HG03558 (cell line): Measurements from ENCODE around the gene NQO2.
"Not testable (repeated sequence)": the region's sequence is repeated elsewhere in the genome, so short reads cannot be mapped to it uniquely, and the experiment has no call there.

Source experiments
- ATAC-seq: cut with Tn5 transposase; IDR thresholded peaks from one replicate; pipeline ENCODE4 v1.9.1; 2021; ENCODE audit warnings: moderate number of reproducible peaks; ENCODE audit not compliant: unreplicated experiment; ENCODE audit errors: extremely low read depth

The NQO2 gene

DNA sequence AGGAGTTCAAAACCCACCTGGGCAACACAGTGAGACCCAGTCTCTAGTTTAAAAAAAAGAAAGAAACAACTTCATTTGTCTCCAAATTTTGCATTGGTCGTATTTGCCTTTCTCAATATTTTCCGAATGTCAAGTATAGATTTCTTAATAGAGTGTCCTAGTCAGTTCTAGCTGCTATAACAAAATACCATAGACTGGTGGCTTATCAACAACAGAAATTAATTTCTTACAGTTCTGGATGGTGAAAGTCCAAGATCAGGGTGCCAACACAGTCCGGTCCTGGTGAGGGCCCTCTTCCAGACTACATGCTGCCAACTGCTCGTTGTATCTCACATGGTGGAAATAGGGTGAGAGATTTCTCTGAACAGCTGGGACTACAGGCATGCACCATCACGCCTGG lies 34.0 kb downstream of the NQO2 start:
- ATAC-seq, result no peak

GRCh38 chr6:3035397-3035796 lies 35.7 kb downstream of the NQO2 start:
- no peak for ATAC-seq

DNA sequence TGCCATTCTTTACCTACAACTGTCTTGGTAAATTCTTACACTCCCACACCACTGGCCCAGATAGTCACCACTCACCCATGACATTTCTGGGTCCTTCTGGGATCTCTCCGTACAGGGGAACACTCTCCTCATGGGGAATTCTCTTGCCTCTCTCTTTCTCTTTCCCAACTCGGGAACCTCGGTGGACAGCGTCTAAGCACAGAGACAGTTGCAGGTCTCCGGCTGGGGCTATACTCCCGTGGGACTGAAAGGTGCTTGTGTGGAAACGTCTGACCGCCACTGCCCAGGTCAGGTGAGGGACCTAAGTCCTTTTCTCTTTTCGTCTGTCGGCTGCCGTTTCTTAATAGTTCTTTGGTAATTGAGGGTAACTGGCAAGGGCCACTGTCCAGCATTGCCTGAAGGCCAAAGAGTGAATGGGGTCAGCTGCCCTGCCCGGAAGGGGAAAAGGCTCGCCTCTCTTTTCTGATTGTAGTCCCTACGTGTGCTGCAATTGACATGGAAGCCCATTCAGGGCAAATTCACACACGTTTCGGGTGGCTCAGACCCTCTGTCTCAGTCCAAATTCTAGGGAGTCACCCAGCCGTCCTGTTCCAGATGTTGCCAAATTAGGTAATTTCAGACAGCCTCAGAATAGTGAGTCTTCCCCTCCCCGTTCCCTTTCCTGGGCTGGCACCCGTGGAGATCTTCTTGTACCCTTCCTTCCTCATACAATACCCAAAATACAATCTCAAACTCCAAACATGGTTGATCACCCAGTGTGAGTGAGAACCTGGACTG lies 37.4 kb downstream of the NQO2 start:
- ATAC-seq, result no peak

GRCh38 chr6:3037638-3038365 lies 38.1 kb downstream of the NQO2 start:
- no peak for ATAC-seq

GRCh38 chr6:3039384-3039783 lies 39.7 kb downstream of the NQO2 start:
- no peak for ATAC-seq

GRCh38 chr6:3041147-3041546 lies 41.5 kb downstream of the NQO2 start:
- ATAC-seq, result no peak

- no peak for ATAC-seq
Observed at GRCh38 chr6:3041606-3042005, 41.9 kb downstream of the NQO2 start.

DNA sequence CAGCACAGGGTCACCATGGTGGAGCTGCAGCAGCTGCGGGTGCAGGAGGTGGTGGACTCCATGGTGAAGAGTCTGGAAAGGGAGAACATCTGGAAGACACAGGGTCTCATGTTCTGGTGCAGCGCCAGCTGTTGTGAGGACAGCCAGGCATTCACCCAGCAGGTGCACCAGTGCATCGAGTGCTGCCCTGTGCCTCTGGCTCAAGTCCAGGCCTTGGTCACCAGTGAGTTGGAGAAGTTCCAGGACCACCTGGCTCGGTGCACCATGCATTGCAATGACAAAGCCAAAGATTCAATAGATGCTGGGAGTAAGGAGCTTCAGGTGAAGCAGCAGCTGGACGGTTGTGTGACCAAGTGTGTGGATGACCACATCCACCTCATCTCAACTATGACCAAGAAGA lies 45.7 kb downstream of the NQO2 start:
- no peak for ATAC-seq

GRCh38 chr6:3045777-3046176 lies 46.1 kb downstream of the NQO2 start:
- ATAC-seq, result no peak

GRCh38 chr6:3046295-3046694 lies 46.6 kb downstream of the NQO2 start:
- ATAC-seq, result no peak

- not testable (repeated sequence) for ATAC-seq
Observed at GRCh38 chr6:3048009-3048408, 48.3 kb downstream of the NQO2 start.

GRCh38 chr6:3052481-3053230 lies 53.0 kb downstream of the NQO2 start:
- no peak for ATAC-seq

DNA sequence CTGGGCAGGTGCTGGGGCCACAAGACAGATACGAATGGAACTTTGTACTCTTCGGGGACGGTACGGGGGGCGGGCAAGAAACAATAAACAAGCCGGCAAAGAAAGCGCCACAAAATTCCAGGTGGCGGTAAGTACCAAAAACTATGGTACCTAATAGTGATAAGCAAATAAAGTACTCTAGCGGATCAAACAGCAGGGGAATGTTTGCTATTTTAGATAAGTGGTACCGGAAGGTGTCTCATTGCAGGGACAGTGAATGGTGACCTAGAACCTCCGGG lies 53.5 kb downstream of the NQO2 start:
- no peak for ATAC-seq

- not testable (repeated sequence) for ATAC-seq
Observed at GRCh38 chr6:3054229-3055157, 54.8 kb downstream of the NQO2 start.

- ATAC-seq, result not testable (repeated sequence)
Observed at GRCh38 chr6:3055158-3055499, 55.4 kb downstream of the NQO2 start.

- no peak for ATAC-seq
Observed at GRCh38 chr6:3057063-3057770, 57.5 kb downstream of the NQO2 start.

DNA sequence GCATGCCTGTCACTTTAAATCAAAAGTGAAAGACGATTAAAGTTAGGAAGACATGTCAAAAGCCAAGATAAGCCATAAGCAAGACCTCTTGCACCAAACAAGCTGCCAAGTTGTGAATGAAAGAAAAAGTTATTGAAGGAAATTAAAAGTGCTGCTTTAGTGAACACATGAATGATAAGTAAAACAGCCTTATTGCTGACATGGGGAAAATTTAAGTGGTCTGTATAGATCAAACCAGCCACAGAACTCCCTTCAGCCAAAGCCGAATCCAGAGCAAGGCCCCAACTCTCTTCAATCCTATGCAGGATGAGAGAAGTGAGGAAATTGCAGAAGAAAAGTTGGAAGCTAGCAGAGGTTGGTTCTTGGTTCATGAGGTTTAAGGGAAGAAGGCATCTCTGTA lies 59.3 kb downstream of the NQO2 start:
- ATAC-seq, result no peak

DNA sequence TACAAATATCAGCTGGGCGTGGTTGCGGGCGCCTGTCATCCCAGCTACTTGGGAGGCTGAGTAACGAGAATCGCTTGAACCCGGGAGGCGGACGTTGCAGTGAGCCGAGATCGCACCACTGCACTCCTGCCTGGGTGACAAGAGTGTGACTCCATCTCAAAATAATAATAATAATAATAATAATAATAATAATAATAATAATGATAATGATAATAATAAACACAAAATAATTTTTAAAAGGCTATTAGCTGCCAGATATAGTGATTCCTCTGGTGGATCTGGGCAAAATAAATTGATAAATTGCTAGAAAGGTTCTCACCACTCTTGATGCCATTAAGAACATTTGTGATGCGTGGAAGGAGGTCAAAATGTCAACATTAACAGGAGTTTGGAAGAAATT lies 60.4 kb downstream of the NQO2 start:
- not testable (repeated sequence) for ATAC-seq

DNA sequence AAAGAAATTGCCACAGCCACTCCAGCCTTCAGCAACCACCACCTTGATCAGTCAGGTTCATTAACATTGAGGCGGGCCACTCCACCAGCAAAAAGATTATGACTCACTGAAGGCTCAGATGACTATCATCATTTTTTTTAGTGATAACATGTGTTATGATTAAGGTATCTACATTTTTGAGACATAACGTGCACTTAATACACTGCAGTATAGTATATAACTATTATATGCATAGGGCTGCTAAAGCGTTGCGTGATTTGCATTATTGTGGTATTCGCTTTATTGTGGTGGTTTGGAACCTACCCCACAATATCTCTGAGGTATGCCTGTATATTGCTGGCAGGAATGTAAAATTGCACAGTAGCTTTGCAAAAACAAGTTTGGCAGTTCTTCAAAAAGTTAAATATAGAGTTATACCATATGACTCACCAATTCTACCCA lies 61.8 kb downstream of the NQO2 start:
- ATAC-seq, result no peak

DNA sequence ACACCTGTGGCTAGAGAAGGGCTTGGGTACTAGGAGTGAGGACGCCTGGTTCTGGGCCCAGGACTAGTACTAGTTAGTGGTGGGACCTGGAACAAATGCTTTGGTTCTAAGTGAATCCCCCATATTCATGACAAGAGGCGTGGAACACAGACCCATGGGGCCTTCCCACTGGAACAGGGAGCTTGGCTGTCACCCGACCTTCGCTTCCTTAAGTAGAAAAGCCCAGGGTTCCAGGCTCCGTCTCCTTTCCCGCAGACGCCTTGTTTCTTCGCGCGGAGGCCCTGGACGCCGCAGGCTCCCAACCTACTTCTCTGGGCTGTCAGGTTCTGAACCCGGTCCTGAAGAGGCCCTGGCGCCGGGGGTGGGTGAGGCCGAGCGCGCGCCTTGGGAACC lies 63.6 kb downstream of the NQO2 start:
- not testable (repeated sequence) for ATAC-seq
